Smooth muscle cell (in vitro differentiated cells): ENCODE results near the gene DGKI. TPM values are rescaled to one million over a fixed set of nuclear protein-coding genes. Genes with fewer than 3 reads are reported as not detected.

ENCODE experiments used
- DNase-seq: peaks from one replicate; lab custom pipeline; 2025; ENCODE audit not compliant: unreplicated experiment; lab: John Stamatoyannopoulos, UW
- H2AFZ ChIP-seq: fragments of 200-600 bp; sonication (generic); 2 replicates; pipeline ENCODE4 v1.6.0; 2016; ENCODE audit warnings: antibody characterized with exemption, low read depth, mild to moderate bottlenecking
- H3F3A ChIP-seq: fragments of 200-600 bp; sonication (generic); 2 replicates; pipeline ENCODE4 v1.6.0; 2017; ENCODE audit warnings: antibody characterized with exemption, low read depth
- H3K27ac ChIP-seq: fragments of 200-600 bp; sonication (generic); 2 replicates; pipeline ENCODE4 v1.5.1; 2016; ENCODE audit warnings: low read depth, mild to moderate bottlenecking
- H3K27me3 ChIP-seq: fragments of 200-600 bp; sonication (generic); 2 replicates; pipeline ENCODE4 v1.6.1; 2016; ENCODE audit warnings: low read depth, mild to moderate bottlenecking
- H3K36me3 ChIP-seq: fragments of 200-600 bp; sonication (generic); 2 replicates; pipeline ENCODE4 v1.5.1; 2016; ENCODE audit warnings: low read depth
- H3K4me1 ChIP-seq: fragments of 200-600 bp; sonication (generic); 2 replicates; pipeline ENCODE4 v1.5.1; 2016; ENCODE audit warnings: low read depth
- H3K4me2 ChIP-seq: fragments of 200-600 bp; sonication (generic); 2 replicates; pipeline ENCODE4 v1.6.0; 2016; ENCODE audit warnings: mild to moderate bottlenecking
- H3K4me3 ChIP-seq: fragments of 200-600 bp; sonication (generic); 2 replicates; pipeline ENCODE4 v1.5.1; 2016; ENCODE audit warnings: mild to moderate bottlenecking
- H3K79me2 ChIP-seq: fragments of 200-600 bp; sonication (generic); 2 replicates; pipeline ENCODE4 v1.6.0; 2016; ENCODE audit warnings: low read depth, mild to moderate bottlenecking
- H3K9ac ChIP-seq: fragments of 200-600 bp; sonication (generic); 2 replicates; pipeline ENCODE4 v1.6.0; 2016; ENCODE audit warnings: low read depth
- H3K9me3 ChIP-seq: fragments of 200-600 bp; sonication (generic); replicated peaks from 2 replicates; pipeline ENCODE4 v1.5.1; 2016; ENCODE audit warnings: low read depth
- H4K20me1 ChIP-seq: fragments of 200-600 bp; sonication (generic); 2 replicates; pipeline ENCODE4 v1.6.0; 2016; ENCODE audit warnings: low read depth
- WGBS: methylation state at CpG from one replicate; pipeline ENCODE4 v1.1.7; 2016; ENCODE audit warnings: low lambda C conversion rate; 5-methylcytosine and 5-hydroxymethylcytosine counted together
- polyA plus RNA-seq: library from polyadenylated mRNA; unstranded; fragments of >200 nt; fragmentation: Nextera tagmentation; extraction: Ambion mirVana; gene quantifications from 2 replicates; pipeline ENCODE4 v1.2.1, GENCODE V29; 2016
- total RNA-seq: library from RNA; depleted of rRNA; stranded (reverse); fragments of >200 nt; gene quantifications from 2 replicates; pipeline ENCODE4 v1.2.3, GENCODE V29; 2014
- TF ChIP-seq, protein P1 (sequence below): fragments of 200-600 bp; sonication (generic); IDR thresholded peaks from 2 replicates; pipeline ENCODE4 v1.5.1; 2017; ENCODE audit warnings: borderline replicate concordance, mild to moderate bottlenecking, antibody characterized with exemption; ENCODE audit not compliant: insufficient read depth, poor library complexity, severe bottlenecking

Gene DGKI
- total and polyA plus RNA-seq, 2 experiments from 2014 or later, result 2.5 to 6.2 TPM

DNA sequence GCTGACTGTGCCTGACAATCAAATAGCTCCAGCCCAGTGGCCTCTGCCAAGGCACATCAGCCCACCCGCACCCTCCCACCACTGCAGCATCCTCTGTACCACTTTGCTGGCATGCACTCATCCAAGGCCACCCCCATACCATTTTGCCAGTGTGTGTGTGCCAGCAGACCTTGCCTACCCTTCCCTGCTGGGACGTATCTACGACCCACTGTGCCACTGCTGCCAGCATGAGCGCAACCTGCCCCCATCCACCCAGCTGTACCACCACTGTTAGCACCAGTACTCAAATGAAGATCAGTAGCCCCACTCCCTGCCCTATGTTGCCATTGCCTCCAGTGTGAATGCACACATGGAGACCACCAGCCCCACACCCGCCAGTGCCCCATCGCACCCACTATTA, 353.9 kb downstream of the DGKI start:
- Histone ChIP-seq H3F3A (no peaks in the 10 kb centered on the region), H3K4me2 (no peak overlapping the region), H2AFZ (no peak overlapping the region), H3K79me2 (no peaks in the 10 kb centered on the region), H3K36me3 (no peaks in the 10 kb centered on the region), H3K4me1 (no peaks in the 10 kb centered on the region), H3K27ac (no peak overlapping the region), H4K20me1 (no peaks in the 10 kb centered on the region), H3K9ac (no peak overlapping the region), H3K9me3 (no peaks in the 10 kb centered on the region), H3K27me3 (no peaks in the 10 kb centered on the region), H3K4me3 (no peak overlapping the region)
- TF ChIP-seq, protein P1, sequence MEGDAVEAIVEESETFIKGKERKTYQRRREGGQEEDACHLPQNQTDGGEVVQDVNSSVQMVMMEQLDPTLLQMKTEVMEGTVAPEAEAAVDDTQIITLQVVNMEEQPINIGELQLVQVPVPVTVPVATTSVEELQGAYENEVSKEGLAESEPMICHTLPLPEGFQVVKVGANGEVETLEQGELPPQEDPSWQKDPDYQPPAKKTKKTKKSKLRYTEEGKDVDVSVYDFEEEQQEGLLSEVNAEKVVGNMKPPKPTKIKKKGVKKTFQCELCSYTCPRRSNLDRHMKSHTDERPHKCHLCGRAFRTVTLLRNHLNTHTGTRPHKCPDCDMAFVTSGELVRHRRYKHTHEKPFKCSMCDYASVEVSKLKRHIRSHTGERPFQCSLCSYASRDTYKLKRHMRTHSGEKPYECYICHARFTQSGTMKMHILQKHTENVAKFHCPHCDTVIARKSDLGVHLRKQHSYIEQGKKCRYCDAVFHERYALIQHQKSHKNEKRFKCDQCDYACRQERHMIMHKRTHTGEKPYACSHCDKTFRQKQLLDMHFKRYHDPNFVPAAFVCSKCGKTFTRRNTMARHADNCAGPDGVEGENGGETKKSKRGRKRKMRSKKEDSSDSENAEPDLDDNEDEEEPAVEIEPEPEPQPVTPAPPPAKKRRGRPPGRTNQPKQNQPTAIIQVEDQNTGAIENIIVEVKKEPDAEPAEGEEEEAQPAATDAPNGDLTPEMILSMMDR, result no peak
- no peak for DNase-seq
- 95% methylated on average over 6 of the region's 6 CpGs for WGBS

DNA sequence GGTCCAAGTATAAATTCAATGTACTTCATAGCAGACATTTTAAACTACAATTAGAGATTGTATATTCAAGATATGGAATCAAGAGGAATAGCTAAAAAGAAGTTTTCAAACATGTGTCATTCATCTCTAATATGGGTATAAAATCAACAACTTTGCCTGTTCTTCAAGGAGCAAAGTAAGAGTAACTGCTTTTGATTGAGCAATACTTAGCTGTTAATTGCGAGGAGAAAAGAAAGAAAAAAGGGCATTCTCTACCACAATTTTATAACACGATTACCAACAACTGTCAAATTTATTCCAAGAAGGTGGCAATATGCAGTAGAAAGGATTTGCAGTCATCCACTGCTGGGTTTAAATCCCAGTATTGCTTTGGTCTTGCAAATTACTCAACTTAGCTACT, 356.9 kb downstream of the DGKI start:
- Histone ChIP-seq H3K79me2 (no peaks in the 10 kb centered on the region), H3K36me3 (no peaks in the 10 kb centered on the region), H4K20me1 (no peaks in the 10 kb centered on the region), H3K4me1 (peaks cover 13% of the 10 kb centered on the region), H3K9me3 (no peaks in the 10 kb centered on the region), H3K27ac (no peak overlapping the region), H3K4me2 (no peak overlapping the region), H3K27me3 (no peaks in the 10 kb centered on the region), H2AFZ (no peak overlapping the region), H3K4me3 (no peak overlapping the region), H3K9ac (no peak overlapping the region), H3F3A (no peaks in the 10 kb centered on the region)
- 85% methylated on average over 2 of the region's 2 CpGs for WGBS
- DNase-seq, result no peak
- TF ChIP-seq, protein P1, result no peak

DNA sequence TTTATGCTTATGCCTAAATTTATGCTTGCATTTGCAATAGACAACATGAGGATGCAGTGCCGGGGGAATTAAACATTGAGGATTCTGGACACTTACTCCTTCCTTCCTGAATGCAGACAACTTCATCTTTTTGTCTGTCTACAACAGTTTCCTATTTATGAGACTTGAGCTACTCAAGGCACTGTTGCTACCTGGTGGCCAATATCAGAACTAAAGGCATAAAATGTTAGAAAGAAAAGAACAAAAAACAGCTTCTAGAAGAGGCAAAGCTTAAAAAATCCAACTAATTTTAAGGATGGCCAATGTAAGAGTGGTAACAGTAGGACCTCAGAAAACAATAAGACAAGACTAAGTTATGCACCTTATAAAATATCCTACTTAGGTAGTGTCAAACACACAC, 358.7 kb downstream of the DGKI start:
- TF ChIP-seq, protein P1, result peak; percentile 32
- Histone ChIP-seq H3K9me3 (no peaks in the 10 kb centered on the region), H3F3A (no peaks in the 10 kb centered on the region), H3K4me2 (no peak overlapping the region), H4K20me1 (no peaks in the 10 kb centered on the region), H3K4me3 (no peak overlapping the region), H3K9ac (no peak overlapping the region), H3K27ac (no peak overlapping the region), H3K36me3 (no peaks in the 10 kb centered on the region), H3K4me1 (peaks cover 23% of the 10 kb centered on the region), H2AFZ (no peak overlapping the region), H3K79me2 (no peaks in the 10 kb centered on the region), H3K27me3 (no peaks in the 10 kb centered on the region)
- 96% methylated on average over 1 of the region's 1 CpG for WGBS
- DNase-seq, result no peak

DNA sequence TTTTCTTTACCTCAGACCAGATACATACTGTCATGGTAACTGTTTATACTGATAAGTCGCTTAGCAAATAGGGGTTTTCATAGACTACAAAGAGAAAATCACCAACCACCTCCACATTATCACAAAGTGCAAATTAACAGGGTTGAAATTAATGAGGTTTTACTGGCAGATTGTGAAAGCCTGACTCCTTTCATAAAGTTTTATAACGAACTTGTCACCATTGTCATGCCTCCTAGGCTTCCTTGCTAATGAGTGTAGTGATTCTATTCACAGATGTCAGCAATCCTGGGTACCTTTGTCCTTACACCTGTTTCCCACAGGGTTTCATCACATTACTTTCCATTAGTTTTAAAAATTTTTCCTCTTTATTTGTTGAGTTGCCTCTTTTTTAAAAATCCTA, 361.0 kb downstream of the DGKI start:
- no peak overlapping the region for H2AFZ ChIP-seq
- WGBS, result 33% methylated on average over 2 of the region's 2 CpGs
- TF ChIP-seq, protein P1, result no peak
- no peak for DNase-seq
- no peaks in the 10 kb centered on the region for H4K20me1 ChIP-seq
- no peak overlapping the region for H3K4me3 ChIP-seq
- no peaks in the 10 kb centered on the region for H3K9me3 ChIP-seq
- H3K9ac ChIP-seq, result no peak overlapping the region
- H3K36me3 ChIP-seq, result no peaks in the 10 kb centered on the region
- no peak overlapping the region for H3K27ac ChIP-seq
- no peaks in the 10 kb centered on the region for H3F3A ChIP-seq
- no peaks in the 10 kb centered on the region for H3K79me2 ChIP-seq
- H3K27me3 ChIP-seq, result no peaks in the 10 kb centered on the region
- peaks cover 23% of the 10 kb centered on the region for H3K4me1 ChIP-seq
- H3K4me2 ChIP-seq, result no peak overlapping the region
